Measurements from ENCODE around the gene POLR3H.

DNA sequence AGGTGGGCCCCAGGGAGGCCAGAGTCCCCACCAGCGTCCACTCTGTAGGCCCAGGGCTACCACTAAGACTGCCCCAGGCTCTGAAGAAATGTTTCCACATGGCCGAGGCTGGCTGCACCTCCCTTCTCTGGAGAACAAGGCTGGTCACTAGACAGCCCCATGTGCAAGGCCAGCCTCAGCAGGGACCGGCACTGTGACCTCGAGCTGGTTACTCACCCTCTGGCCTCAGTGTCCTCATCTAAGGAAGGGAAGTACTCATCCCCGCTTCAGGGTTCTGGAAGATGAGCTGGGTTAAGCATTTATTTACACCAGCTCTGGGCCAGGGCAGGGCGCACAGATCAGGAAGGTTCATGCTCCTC lies 35.7 kb upstream of the POLR3H start:
- TF ChIP-seq POLR2A (IDR thresholded peaks at IDR 0.05; ENCODE audit: low read depth, low read length) = no peak
- TF ChIP-seq, protein P1, sequence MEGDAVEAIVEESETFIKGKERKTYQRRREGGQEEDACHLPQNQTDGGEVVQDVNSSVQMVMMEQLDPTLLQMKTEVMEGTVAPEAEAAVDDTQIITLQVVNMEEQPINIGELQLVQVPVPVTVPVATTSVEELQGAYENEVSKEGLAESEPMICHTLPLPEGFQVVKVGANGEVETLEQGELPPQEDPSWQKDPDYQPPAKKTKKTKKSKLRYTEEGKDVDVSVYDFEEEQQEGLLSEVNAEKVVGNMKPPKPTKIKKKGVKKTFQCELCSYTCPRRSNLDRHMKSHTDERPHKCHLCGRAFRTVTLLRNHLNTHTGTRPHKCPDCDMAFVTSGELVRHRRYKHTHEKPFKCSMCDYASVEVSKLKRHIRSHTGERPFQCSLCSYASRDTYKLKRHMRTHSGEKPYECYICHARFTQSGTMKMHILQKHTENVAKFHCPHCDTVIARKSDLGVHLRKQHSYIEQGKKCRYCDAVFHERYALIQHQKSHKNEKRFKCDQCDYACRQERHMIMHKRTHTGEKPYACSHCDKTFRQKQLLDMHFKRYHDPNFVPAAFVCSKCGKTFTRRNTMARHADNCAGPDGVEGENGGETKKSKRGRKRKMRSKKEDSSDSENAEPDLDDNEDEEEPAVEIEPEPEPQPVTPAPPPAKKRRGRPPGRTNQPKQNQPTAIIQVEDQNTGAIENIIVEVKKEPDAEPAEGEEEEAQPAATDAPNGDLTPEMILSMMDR (IDR thresholded peaks at IDR 0.05; ENCODE audit: extremely low read depth in 1 of 2, insufficient read depth in 1 of 2, low read depth in 1 of 2, low read length in 2 of 2) = no peak
- TF ChIP-seq, protein P2, sequence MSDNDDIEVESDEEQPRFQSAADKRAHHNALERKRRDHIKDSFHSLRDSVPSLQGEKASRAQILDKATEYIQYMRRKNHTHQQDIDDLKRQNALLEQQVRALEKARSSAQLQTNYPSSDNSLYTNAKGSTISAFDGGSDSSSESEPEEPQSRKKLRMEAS (IDR thresholded peaks at IDR 0.05; ENCODE audit: insufficient read depth, insufficient read length) = no peak
- no peak for TF ChIP-seq POLR2AphosphoS5 (IDR thresholded peaks at IDR 0.05; ENCODE audit: insufficient read depth, low read depth, low read length)
- TF ChIP-seq EZH2 (IDR thresholded peaks at IDR 0.05; ENCODE audit: borderline replicate concordance, low read depth, low read length, severe bottlenecking) = no peak
- TF ChIP-seq JUN (IDR thresholded peaks at IDR 0.05; ENCODE audit: borderline replicate concordance, insufficient read depth, insufficient read length, low read depth) = no peak
- TF ChIP-seq FOS (IDR thresholded peaks at IDR 0.05; ENCODE audit: borderline replicate concordance, insufficient read depth, low read length) = no peak
- no peak for TF ChIP-seq MYC (IDR thresholded peaks at IDR 0.05; ENCODE audit: low read depth, low read length)
- no peak for TF ChIP-seq GATA2 (IDR thresholded peaks at IDR 0.05; ENCODE audit: insufficient read depth, insufficient read length, low read depth, low read length)

All from endothelial cell of umbilical vein (primary cell).